ENCODE data around the gene TMC5.

GRCh38 chr16:19472482-19472881, 54.8 kb downstream of the TMC5 start:
- TF ChIP-seq CTCF (IDR thresholded peaks at IDR 0.05) (no peak), ZFX (IDR thresholded peaks at IDR 0.05; ENCODE audit: borderline replicate concordance) (no peak)

Measured in 22Rv1 (cell line).